Measurements from ENCODE around the gene ANO6. TPM values are rescaled to one million over a fixed set of nuclear protein-coding genes. Genes with fewer than 3 reads are reported as not detected.

Gene ANO6
- total and polyA plus RNA-seq, 11 donors: 9.0 to 57.2 (median 46.0) TPM

GRCh38 chr12:45337835-45338234 is 121.9 kb downstream of the ANO6 start:
- Histone ChIP-seq H3K36me3 (peaks cover 0 to 10% (median 0%) of the 10 kb centered on the region in 9 donors), H3K4me3 (no peak overlapping the region), H3K4me1 (peaks cover 0 to 40% (median 14%) of the 10 kb centered on the region in 12 donors), H3K9me3 (no peaks in the 10 kb centered on the region), H3K27me3 (no peaks in the 10 kb centered on the region), H3K27ac (peak overlapping the region in 11 of 12 donors; percentile 9 to 88 (median 73))
- no peak for DNase-seq
- no peak for TF ChIP-seq POLR2A (IDR thresholded peaks at IDR 0.05)
- ATAC-seq: no peak
- intact Hi-C loops (cut with DNase I): loop anchor here in 3 of 10 donors (5.0 to 10.0 kb wide), 3 partner anchors 41 to 66 kb away; no protein-coding TSS in a partner anchor

- peaks cover 0 to 6% (median 0%) of the 10 kb centered on the region in 9 donors for H3K36me3 ChIP-seq
- TF ChIP-seq POLR2A (IDR thresholded peaks at IDR 0.05) (no peak), CTCF (IDR thresholded peaks at IDR 0.05) (no peak)
- ATAC-seq (peak; percentile 89 to 96 (median 92)), DNase-seq (peak in 2 of 5 donors; percentile 30 to 45)
- H3K4me1 ChIP-seq: peaks cover 0 to 44% (median 16%) of the 10 kb centered on the region in 12 donors
- no peaks in the 10 kb centered on the region for H3K9me3 ChIP-seq
- H3K4me3 ChIP-seq: peak overlapping the region in 1 of 12 donors; percentile 11
- H3K27me3 ChIP-seq: no peaks in the 10 kb centered on the region
- intact Hi-C loops (cut with DNase I): loop anchor here in 3 of 10 donors (5.0 to 10.0 kb wide), 3 partner anchors 41 to 66 kb away; no protein-coding TSS in a partner anchor
- peak overlapping the region; percentile 27 to 88 (median 74) for H3K27ac ChIP-seq
- 30 to 43% (median 34%) methylated on average over 1 of the region's 1 CpG for WGBS, 4 donors
These were observed 122.4 kb downstream of the ANO6 start for GRCh38 chr12:45338272-45338671.

- no peak for DNase-seq
- H3K4me3 ChIP-seq: no peak overlapping the region
- H3K36me3 ChIP-seq: no peaks in the 10 kb centered on the region
- no peaks in the 10 kb centered on the region for H3K27me3 ChIP-seq
- H3K9me3 ChIP-seq: no peaks in the 10 kb centered on the region
- peak in 2 of 4 donors; percentile 48 to 57 for ATAC-seq
- TF ChIP-seq POLR2A (IDR thresholded peaks at IDR 0.05): no peak
- no peak for TF ChIP-seq CTCF (IDR thresholded peaks at IDR 0.05)
- intact Hi-C loops (cut with DNase I): loop anchor here in 3 of 10 donors (5.0 to 10.0 kb wide), 3 partner anchors 42 to 67 kb away; no protein-coding TSS in a partner anchor
- H3K27ac ChIP-seq: peak overlapping the region; percentile 27 to 88 (median 74)
- peaks cover 0 to 45% (median 17%) of the 10 kb centered on the region in 12 donors for H3K4me1 ChIP-seq
These were observed 123.1 kb downstream of the ANO6 start for GRCh38 chr12:45339035-45339434.

- no peak overlapping the region for H3K4me3 ChIP-seq
- WGBS, 4 donors: 60 to 84% (median 80%) methylated on average over 3 of the region's 3 CpGs
- ATAC-seq: no peak
- H3K4me1 ChIP-seq: peaks cover 0 to 38% (median 12%) of the 10 kb centered on the region in 12 donors
- H3K9me3 ChIP-seq: no peaks in the 10 kb centered on the region
- H3K27ac ChIP-seq: no peak overlapping the region
- intact Hi-C loops (cut with DNase I): loop anchor here in 1 of 10 donors (10.0 kb wide), 1 partner anchor 57 kb away; no protein-coding TSS in a partner anchor
- no peak for DNase-seq
- no peaks in the 10 kb centered on the region for H3K27me3 ChIP-seq
- TF ChIP-seq POLR2A (IDR thresholded peaks at IDR 0.05) (no peak), CTCF (IDR thresholded peaks at IDR 0.05) (no peak)
- peaks cover 0 to 14% (median 4%) of the 10 kb centered on the region in 9 donors for H3K36me3 ChIP-seq
These were observed 126.3 kb downstream of the ANO6 start for GRCh38 chr12:45342171-45342570.
